NCI-H2107 (cell line): ENCODE measurements around the gene RNF217.
A peak's percentile ranks its signal among the peaks of the same experiment; 100 is the strongest.
"Not testable (repeated sequence)": the region's sequence is repeated elsewhere in the genome, so short reads cannot be mapped to it uniquely, and the experiment has no call there.

Experiments used
- DNase-seq: peaks from one replicate; lab custom pipeline; 2025; lab: John Stamatoyannopoulos, UW

The RNF217 gene

DNA sequence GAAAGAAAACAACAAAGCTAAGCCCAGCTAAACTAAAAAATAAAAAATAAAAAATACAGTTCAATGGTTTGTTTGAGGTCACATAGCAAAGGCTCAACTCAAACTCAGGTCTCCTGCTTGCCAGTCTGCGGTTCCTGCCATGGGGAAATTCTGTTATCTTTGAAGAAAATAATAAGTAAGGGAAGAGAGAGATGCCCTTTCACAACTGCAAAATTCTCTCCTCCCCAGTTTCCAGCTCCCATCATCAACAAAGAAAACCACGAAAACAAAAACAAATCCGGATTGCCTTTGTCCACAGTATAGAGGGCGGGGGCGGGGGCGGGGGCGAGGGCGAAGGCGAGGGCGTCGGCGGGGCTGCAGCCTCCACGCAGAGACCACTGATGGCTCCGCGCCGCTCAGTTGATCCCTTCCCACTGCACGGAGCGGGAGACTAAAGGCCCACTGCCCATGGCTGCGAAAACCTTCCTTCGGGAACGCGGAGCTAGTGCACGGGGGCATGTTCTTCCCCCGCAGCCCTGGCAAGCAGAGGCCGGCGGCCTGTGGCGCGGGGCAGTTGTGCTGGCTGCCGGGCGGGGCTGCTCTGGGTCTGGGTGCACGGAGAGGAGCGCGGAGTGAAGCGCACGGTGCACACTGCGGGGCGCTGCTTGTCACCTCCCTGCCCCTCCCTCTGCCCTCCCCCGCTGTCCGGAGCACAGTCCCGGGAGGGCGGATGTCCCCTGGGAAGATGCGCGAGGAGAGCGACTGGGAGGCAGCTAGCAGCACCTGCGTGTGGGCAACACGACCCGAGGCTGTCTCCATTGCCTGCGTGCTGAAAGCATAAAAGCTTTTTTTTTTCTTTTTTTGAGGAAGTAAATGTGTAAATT is 137.2 kb downstream of the RNF217 start:
- peak; percentile 54 for DNase-seq

DNA sequence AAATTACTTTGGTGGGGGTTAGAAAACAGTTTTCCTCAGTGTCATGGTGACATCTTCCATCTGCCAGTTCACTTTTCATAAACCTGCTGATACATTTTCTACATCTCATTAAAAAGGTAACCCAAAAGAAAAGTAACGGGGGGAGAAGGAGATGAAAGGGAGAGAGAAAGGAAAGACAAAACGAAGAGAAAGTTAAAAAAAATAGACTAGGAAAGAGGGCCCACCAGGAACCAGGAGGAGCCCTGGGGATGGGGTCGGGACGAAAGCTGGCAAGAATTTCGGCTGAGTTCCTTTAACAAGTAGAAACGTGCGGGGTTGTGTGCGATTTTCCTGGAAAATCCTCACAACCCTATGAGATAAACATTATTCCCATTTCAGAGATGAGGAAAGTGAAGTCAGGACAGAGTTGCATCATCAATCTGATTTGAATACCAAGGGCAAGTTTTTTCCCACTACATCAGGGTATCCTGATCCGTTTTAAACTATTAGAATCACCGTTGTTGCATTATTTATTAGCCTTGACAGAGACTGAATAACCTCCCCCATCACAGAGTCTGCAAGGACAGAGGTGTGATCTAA is 137.9 kb downstream of the RNF217 start:
- DNase-seq: no peak

DNA sequence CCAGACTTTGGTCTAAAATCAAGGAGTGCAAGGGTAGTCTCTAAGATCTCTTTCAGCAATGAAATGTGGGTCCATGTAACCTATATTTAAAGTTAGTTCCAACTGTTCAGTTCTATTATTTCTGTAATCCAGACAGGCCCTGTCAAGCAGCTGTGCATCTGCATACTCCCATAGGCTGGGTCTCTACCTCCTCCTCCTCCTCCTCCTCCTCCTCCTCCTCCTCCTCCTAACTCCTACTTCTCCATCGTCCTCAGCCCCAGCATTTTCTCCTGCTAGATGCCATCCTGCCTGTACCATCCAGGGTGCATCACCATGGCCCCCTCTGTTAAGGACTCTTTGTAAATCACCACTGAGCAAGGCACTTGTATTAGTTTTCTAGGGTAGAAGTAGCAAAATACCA is 138.9 kb downstream of the RNF217 start:
- no peak for DNase-seq

DNA sequence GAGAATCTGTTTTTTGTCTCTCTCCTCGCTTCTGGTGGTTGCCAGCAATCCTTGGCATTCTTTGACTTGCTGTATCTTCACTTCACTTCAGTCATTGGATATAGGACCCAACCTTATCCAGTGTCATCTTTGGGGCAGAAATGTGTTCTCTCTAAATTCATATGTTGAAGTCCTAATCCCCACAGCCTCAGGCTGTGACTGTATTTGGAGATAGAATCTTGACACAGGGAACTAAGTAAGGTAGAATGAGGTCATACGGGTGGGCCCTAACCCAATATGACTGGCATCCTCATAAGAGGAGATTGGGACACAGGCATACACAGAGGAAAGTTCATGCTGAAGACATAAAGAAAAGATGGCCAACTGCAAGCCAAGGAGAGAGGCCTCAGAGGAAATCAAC is 139.4 kb downstream of the RNF217 start:
- DNase-seq: no peak

DNA sequence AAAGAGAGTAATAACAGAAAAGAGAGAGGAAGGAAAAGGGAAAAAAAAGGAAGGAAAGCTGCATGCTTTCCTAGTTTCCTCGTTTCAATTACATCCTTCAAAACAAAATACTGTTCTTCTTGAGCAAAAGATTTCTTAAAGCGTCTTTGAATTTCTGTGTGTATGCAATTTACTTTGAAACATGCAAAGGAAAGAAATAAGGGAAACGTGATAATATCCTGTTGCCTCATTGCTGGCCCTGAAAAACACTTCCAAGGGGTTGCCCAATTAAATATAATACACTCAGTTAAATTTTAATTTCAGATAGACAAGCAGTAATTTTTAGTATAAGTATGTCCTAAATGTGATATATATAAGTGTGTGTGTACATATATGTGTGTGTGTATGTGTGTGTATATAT is 140.2 kb downstream of the RNF217 start:
- DNase-seq: no peak

DNA sequence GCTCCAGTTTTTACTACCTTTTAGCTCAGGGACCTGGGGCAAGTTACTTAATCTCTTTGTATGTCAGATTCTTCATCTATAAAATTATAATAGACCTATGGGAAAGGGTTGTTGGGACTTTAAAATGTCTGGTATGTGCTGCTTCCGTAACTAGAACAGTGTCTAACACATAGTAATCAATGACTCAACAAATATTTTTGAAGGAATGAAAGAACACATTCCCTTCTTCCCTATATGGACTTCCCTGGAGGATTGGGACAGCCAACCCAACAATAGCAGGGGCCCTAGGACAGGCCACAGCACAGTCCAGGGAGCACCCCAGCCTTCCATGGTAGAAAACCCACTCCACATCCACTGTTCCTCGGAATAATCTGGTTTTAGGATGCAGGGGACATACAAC is 140.7 kb downstream of the RNF217 start:
- DNase-seq: no peak

DNA sequence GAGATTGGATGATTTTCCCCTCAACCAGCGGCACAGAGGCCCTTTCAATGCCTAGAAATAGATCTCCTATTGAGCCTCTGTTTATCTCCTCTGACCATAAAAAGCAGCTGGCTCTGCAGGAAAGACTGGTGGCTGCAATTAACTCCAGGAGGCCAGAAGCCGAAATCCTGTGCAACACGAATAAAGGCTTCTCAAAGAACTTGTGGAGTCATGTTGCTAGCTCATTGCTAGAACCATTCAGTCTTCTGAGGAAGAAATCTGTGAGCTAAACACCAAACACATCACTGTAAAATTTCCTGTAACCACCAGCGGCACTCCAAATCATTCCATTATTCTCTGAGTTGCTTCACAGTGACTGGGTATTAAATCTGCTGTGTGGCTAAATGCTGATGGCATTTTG is 142.2 kb downstream of the RNF217 start:
- peak; percentile 32 for DNase-seq

DNA sequence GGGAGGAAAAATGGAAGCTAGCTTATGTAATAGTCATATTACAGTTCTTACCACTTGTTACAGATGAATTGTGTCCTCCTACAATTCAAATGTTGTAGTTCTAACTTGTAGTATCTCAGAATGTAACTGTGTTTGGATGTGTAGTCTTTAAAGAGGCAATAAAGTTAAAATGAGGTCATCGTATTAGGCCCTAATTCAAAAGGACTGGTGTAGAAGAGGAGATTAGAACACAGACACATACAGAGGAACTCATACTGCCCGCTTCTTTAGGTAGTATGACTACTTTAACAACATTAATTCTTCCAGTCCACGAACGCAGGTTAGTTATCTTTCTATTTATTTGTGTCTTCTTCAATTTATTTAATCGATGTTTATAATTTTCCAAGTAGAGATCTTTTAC is 144.8 kb downstream of the RNF217 start:
- no peak for DNase-seq

DNA sequence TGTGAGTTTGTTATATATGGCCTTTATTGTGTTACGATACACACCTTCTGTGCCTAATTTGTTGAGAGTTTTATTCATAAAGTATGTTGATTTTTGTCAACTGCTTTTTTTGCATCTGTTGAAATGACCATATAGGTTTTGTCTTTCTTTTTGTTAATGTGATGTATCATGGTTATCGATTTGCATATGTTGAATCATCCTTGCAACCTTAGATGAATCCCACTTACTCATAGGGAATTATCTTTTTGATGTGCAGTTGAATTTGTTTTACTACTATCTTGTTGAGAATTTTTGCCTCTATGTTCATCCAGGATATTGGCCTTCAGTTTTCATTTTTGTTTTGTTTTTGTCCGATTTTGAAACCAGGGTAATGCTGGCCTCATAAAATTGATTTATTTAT is 145.7 kb downstream of the RNF217 start:
- DNase-seq: no peak

DNA sequence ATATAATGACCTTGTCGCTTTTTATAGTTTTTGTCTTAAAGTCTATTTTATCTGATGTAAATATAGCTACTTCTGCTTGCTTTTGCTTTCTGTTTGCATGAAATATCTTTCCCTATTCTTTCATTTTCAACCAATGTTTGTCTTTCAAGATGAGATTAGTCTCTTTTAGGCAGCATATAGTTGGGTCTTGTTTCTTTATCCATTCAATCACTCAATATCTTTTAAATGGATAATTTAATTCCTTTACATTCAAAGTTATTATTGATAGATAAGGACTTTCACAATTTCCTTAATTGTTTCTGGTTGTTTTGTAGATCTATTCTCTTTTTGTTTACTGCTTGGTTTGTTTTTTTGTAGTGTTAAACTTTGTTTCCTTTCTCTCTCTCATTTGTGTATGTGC is 147.8 kb downstream of the RNF217 start:
- no peak for DNase-seq

DNA sequence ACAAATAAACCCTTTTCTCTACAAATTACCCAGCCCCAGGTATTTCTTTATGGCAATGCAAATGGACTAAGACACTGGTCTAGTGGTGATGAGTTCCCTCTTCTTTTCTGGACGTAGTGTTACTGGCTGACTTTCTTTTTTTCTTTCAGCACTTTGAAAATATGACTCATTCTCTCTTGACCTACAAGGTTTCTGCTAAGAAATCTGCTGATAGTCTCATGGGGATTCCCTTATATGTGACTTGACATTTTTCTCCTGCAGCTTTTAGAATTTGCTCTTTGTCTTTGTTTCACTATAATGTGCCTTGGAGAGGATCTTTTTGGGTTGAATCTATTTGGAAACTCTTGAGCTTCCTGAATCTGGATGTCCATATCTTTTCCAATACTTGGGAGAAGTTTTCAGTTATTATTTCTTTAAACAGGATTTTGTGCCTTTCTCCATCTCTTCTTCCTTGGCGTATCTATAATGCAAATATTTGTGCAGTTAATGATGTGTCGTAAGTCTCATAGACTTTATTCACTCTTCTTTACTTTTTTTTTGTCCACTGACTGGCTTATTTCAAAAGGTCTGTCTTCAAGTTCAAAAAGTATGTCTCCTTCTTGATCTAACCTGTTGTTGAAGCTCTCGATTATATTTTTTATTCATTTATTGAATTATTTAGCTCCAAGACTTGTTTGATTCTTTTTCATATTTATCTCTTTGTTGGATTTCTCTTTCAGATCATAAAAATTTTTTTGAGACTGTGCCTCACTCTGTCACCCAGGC is 149.2 kb downstream of the RNF217 start:
- no peak for DNase-seq

DNA sequence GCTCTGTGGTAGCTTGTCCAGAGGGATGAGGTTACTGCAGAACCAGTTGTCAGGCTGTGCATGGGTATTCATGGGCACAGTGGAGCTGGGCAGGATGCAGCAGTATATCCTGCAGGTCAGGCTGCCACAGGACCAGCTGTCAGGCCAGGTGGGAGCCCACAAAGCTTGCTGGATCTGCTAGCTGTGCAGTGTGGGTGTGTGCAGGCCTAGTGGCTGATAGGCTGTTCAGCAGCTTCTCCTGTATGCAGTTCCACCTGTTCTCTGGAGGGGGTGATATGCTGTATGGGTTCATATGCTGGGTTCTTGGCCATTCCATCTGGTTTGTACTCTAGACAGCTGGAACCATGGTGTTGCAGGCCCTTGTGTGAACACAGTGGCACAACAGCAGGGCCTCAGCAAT is 150.7 kb downstream of the RNF217 start:
- DNase-seq: no peak

DNA sequence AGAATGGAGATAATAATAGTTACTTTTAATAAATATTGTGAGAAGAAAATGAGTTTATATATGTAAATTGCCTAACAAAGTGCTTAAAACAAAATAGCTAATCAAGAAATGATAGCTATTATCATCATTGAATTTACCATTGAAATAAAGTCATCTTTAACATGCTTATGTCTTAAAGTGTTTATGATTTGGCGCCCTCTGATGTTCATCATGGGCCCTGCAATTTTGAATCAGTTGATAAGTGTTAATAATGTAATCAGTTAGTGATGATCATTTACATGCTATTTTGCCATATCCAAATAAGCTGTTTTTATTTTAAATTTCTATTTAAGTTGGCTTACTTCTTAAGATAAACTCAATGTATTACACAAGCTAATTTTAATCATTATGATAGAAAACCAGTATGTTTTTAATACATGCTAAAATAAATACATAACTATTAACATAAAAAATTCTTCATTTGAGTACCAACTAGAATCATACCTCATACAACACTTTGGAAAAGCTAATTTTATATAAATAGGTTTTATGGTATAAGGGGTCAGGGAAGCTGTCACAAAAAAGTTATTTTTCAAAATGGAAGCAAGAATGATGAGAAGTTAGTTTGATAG is 152.1 kb downstream of the RNF217 start:
- peak; percentile 12 for DNase-seq

DNA sequence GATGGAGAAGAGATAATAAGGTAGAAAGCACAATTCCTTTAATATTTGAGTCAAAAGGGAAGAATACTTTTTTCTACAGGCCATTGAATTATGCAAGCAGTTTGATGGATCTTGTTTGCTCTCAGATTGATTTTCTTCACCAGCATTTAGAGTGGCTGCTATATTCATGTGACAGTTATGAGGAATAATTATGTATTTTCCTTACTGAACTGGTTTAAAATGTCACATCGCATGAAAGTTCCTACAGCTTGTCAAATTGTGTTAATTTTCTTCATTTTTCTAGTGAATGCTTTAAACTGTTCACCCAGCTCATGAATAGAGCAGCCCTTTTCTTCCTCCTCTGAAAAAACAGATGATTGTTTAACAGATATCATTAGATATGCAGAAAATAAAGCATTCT is 153.9 kb downstream of the RNF217 start:
- DNase-seq: no peak

DNA sequence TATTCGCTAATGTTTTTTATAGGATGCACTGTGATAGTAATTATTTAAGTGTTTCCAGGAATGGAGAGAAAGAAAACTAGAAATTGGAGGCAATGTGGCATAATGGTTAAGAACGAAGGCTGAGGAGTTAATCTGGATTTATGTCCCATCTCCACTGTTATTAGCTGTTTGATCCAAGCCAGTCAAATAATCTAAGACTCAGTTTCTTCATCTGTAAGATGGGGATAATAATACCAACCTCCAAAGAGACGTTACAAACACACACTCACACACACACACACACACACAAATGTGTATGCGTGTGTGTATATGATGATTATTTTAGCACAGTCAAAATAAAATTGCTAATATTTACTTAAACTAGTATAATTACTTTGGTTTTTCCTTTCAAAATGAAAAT is 154.5 kb downstream of the RNF217 start:
- no peak for DNase-seq

DNA sequence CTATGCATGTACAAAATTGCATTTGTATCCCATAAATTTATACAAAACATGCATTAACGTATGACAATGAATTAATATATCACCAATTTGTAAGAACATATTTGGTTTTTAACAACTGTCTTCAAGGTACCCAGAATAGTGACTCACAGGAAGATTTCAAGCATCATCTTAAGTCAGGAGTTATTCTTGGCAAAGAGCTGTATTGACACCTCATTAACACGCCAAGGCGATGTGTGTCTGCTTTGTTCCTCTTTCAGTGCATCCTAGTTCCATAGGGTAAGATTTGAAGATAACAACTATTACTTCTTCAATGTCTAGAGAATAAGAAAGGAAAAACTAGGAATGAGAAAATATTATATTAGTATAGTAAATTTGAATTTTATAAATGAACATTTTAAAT is 155.6 kb downstream of the RNF217 start:
- DNase-seq: no peak

DNA sequence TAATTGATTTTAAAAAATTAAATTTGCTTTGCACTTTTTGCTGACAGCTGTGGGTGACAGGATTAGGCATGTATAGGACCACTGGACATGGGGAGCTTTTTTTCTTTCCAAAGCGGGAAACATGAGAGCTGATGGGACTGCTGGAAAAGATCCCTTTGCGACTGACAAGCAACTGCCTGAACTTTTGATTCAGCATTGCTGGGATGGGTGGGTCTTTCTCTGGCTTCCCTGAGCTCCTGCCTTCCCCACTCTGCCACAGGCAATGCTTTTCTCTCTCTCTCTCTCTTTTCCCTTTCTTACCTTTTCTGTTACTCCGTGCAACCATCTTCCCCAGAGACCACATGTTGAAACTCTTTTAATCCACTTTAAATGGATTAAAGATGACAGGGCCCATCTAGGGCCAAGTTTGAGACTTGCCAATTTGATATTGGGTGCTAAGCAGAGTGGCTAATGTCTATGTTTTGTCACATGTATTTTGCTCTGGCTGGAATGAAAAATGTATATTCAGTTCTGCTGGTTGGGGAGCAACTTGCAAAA is 157.9 kb downstream of the RNF217 start:
- no peak for DNase-seq

DNA sequence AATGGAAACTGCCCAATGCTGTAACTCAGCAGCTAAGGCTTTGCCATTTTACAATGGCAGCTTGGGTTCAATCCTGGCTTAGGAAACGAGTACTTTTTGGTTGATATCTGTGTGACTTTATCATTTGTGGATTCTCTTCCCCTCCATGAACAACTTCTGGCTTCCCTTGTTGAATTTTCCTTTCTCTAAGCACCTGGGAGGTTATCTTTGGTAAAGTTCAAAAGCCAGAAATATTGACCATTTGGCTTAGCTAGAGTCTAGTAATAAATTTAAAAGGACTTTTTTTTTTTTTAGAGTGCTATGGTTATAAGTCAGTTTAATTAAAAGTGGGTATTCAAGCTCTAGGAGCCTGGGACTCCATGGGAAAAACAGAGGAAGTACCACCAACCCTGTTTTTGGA is 159.7 kb downstream of the RNF217 start:
- no peak for DNase-seq

DNA sequence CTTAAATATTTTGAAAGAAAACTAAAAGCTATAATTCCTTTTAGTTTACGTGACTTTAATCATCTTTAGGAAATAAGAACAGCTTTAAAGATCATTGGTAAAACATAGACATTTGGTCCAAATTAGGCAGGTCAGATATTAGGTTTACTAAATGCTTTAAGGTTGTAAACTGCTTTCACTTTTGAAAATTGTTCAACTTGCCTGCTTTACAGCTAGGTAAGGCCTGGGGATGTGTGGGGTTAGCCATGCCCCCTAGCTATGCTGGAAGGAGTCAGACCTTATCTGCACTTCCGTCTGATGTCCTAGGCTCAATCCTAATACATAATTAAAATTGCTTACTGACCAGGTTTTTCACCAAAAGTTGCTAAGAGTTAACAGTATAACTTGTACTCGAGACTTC is 160.8 kb downstream of the RNF217 start:
- DNase-seq: no peak

DNA sequence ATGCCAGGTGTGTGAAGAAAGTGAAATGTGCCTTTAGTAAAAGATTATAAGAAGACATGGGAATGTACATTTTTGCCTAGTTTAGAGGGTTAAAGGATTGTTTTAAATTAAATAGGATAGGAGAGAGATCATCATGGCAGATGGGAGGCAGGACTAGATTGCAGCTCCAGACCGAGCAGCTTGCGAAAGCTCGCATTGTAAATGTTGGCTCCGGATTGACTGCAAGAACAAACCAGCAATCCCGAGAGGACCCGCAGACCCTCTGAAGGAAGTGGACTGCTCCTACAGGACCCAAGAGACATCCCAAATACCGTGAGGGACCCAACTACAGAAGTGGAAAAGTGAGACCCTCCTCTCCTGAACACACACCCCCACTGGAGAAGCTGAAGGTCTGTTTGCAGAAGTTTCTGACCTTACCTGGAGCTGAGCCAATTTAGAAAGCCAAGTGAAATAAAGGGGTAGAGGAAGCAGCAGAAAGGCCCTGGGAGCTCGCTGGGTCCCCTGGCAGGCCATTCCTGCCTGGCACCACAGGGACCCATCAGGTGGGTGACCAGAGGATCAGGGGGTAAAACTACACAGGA is 161.3 kb downstream of the RNF217 start:
- no peak for DNase-seq

DNA sequence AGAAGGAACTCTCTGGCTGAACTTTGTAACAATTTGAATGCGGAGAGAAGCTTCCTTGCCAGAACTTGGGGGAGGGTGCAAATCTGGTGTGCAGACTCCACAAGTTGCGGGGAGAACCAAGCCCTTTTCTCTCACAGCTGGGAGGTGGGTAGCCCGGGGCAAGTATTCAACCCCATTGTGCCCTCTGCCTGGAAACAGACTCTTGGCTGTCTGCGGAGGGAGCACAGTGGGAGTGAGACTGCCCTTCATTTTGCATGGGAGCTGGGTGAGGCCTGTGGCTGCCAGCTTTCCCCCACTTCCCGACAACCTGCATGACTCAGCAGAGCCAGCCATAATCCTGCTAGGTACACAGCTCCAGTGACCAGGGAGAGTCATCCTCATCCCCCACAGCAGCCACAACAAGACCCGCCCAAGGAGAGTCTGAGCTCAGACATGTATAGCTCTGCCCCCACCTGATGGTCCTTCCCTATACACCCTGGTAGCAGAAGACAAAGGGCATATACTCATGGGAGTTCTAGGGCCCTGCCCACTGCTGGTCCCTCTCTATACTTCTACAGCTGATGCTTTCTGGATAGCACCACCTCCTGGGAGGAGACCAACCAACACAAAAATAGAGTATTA is 161.9 kb downstream of the RNF217 start:
- DNase-seq: no peak

DNA sequence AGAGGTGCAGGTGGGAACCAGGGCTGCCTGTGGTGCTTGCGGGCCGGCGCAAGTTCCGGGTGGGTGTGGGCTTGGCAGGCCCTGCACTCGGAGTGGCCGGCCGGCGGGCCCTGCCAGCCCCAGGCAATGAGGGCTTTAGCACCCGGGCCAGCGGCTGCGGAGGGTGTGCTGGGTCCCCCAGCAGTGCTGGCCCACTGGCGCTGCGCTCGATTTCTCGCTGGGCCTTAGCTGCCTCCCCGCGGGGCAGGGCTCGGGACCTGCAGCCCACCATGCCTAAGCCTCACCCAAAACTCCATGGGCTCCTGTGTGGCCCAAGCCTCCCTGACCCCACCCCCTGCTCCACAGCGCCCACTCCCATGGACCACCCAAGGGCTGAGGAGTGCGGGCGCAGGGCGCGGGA is 163.6 kb downstream of the RNF217 start:
- DNase-seq: not testable (repeated sequence)
